IMR-90 (cell line): ENCODE results near the gene CALR. TPM values are rescaled to one million over a fixed set of nuclear protein-coding genes. Genes with fewer than 3 reads are reported as not detected.

Experiments used
- ATAC-seq: fragments of 200-7000 bp; cut with Tn5 transposase; 2 replicates; pipeline ENCODE4 v1.9.1; 2020; ENCODE audit warnings: low read depth, mild to moderate bottlenecking, moderate library complexity
- BruUV-seq: library from RNA; stranded (reverse); fragments of 400-500 nt; replicated peaks from 2 replicates; lab custom pipeline; 2021; lab: Mats Ljungman, UMichigan
- CTCF ChIA-PET: fragments of 300-600 bp; formaldehyde crosslinking; extraction: SDS; loops from one replicate; lab custom pipeline; 2021; ENCODE audit warnings: antibody characterized with exemption; lab: Yijun Ruan, JAX
- POLR2A ChIA-PET: fragments of 300-600 bp; sonication (Branson Sonifier 250); formaldehyde crosslinking; loops from one replicate; lab custom pipeline; 2022; ENCODE audit warnings: antibody characterized with exemption; ENCODE audit not compliant: unreplicated experiment; lab: Charles Lee
- DNase-seq: peaks from one replicate; pipeline ENCODE4 v3.0.0; 2013
- H2AFZ ChIP-seq: replicated peaks from 2 replicates; pipeline ENCODE3; 2013; ENCODE audit warnings: low read length, mild to moderate bottlenecking; ENCODE audit not compliant: poor library complexity
- H2AK5ac ChIP-seq: 2 replicates; pipeline ENCODE4 v1.6.1; 2013; ENCODE audit warnings: low read depth, low read length, inconsistent platforms
- H2AK9ac ChIP-seq: replicated peaks from 2 replicates; pipeline ENCODE3; 2013; ENCODE audit warnings: mild to moderate bottlenecking, low read depth, low read length, moderate library complexity; ENCODE audit not compliant: poor library complexity
- H2BK120ac ChIP-seq: 2 replicates; pipeline ENCODE4 v1.6.1; 2013; ENCODE audit warnings: low read depth, low read length, inconsistent platforms
- H2BK15ac ChIP-seq: 3 replicates; pipeline ENCODE4 v1.6.1; 2013; ENCODE audit warnings: low read depth, low read length, inconsistent platforms
- H2BK20ac ChIP-seq: 2 replicates; pipeline ENCODE4 v1.6.1; 2013; ENCODE audit warnings: low read depth, mild to moderate bottlenecking, inconsistent platforms, low read length, moderate library complexity
- H2BK5ac ChIP-seq: 2 replicates; pipeline ENCODE4 v1.6.1; 2013; ENCODE audit warnings: mild to moderate bottlenecking, low read depth, low read length, inconsistent platforms; ENCODE audit not compliant: poor library complexity, severe bottlenecking
- H3K14ac ChIP-seq: replicated peaks from 2 replicates; pipeline ENCODE4 v1.6.1; 2013; ENCODE audit warnings: low read depth, low read length, inconsistent platforms
- H3K18ac ChIP-seq: 2 replicates; pipeline ENCODE4 v1.6.1; 2013; ENCODE audit warnings: low read depth, low read length, control low read depth
- H3K23ac ChIP-seq: 2 replicates; pipeline ENCODE4 v1.6.1; 2013; ENCODE audit warnings: low read depth, low read length, inconsistent platforms
- H3K27ac ChIP-seq: 2 replicates; pipeline ENCODE4 v1.5.1; 2013; ENCODE audit warnings: mild to moderate bottlenecking, control low read depth, low read length; ENCODE audit not compliant: insufficient read depth
- H3K27me3 ChIP-seq: 2 replicates; pipeline ENCODE4 v1.6.1; 2013; ENCODE audit warnings: low read length; ENCODE audit not compliant: control insufficient read depth, insufficient read depth
- H3K36me3 ChIP-seq: 2 replicates; pipeline ENCODE4 v1.6.1; 2013; ENCODE audit warnings: low read length, mixed read lengths; ENCODE audit not compliant: control insufficient read depth, insufficient read depth
- H3K4ac ChIP-seq: 2 replicates; pipeline ENCODE4 v1.6.1; 2013; ENCODE audit warnings: low read depth, low read length, inconsistent platforms
- H3K4me1 ChIP-seq: 2 replicates; pipeline ENCODE4 v1.6.1; 2013; ENCODE audit warnings: low read length, mixed read lengths; ENCODE audit not compliant: control insufficient read depth, insufficient read depth
- H3K4me2 ChIP-seq: 2 replicates; pipeline ENCODE4 v1.6.1; 2013; ENCODE audit warnings: low read depth, mild to moderate bottlenecking, control low read depth, low read length, moderate library complexity
- H3K4me3 ChIP-seq: 2 replicates; pipeline ENCODE4 v1.5.1; 2013; ENCODE audit warnings: low read depth, mild to moderate bottlenecking, control low read depth, low read length, moderate library complexity; ENCODE audit not compliant: insufficient read depth
- H3K56ac ChIP-seq: 2 replicates; pipeline ENCODE4 v1.6.1; 2013; ENCODE audit warnings: low read length, inconsistent platforms; ENCODE audit not compliant: insufficient read depth; ENCODE audit errors: extremely low read depth
- H3K79me1 ChIP-seq, 2 experiments: 2 replicates each; pipeline ENCODE4 v1.6.1; 2013; ENCODE audit warnings: low read length in 2 of 2, inconsistent platforms in 1 of 2, low read depth in 1 of 2
- H3K9ac ChIP-seq: 2 replicates; pipeline ENCODE4 v1.6.1; 2013; ENCODE audit warnings: low read depth, low read length, control low read depth
- H3K9me1 ChIP-seq: 2 replicates; pipeline ENCODE4 v1.6.1; 2013; ENCODE audit warnings: low read length, inconsistent platforms; ENCODE audit not compliant: insufficient read depth
- H3K9me3 ChIP-seq: 2 replicates; pipeline ENCODE4 v1.6.1; 2013; ENCODE audit warnings: low read length; ENCODE audit not compliant: control insufficient read depth, insufficient read depth
- H4K20me1 ChIP-seq: 2 replicates; pipeline ENCODE4 v1.6.1; 2013; ENCODE audit warnings: low read length, inconsistent platforms; ENCODE audit not compliant: insufficient read depth
- H4K5ac ChIP-seq: 2 replicates; pipeline ENCODE4 v1.6.1; 2013; ENCODE audit warnings: mild to moderate bottlenecking, low read depth, low read length, control low read depth
- H4K8ac ChIP-seq, 2 experiments: 2 replicates each; pipeline ENCODE4 v1.6.1; 2013; ENCODE audit warnings: low read depth in 2 of 2, low read length in 2 of 2, control low read depth in 1 of 2, inconsistent platforms in 1 of 2
- H4K91ac ChIP-seq: 2 replicates; pipeline ENCODE4 v1.6.1; 2013; ENCODE audit warnings: low read depth, low read length, inconsistent platforms; ENCODE audit not compliant: insufficient read depth
- BHLHE40 ChIP-seq: fragments of 150-350 bp; IDR thresholded peaks from 2 replicates; pipeline ENCODE4 v1.6.1; 2016; ENCODE audit warnings: mild to moderate bottlenecking, low read depth, low read length
- CEBPB ChIP-seq: IDR thresholded peaks from 2 replicates; pipeline ENCODE4 v1.6.1; 2012; ENCODE audit warnings: low read depth, low read length, improper control_type of control experiment
- CHD1 ChIP-seq: IDR thresholded peaks from 2 replicates; pipeline ENCODE4 v1.6.1; 2012; ENCODE audit warnings: low read depth, low read length, improper control_type of control experiment
- ELK1 ChIP-seq: fragments of 150-350 bp; IDR thresholded peaks from 2 replicates; pipeline ENCODE4 v1.6.1; 2016; ENCODE audit warnings: low read depth, mild to moderate bottlenecking, low read length, moderate library complexity, borderline replicate concordance
- FOS ChIP-seq: fragments of 150-350 bp; IDR thresholded peaks from 2 replicates; pipeline ENCODE4 v1.6.1; 2016; ENCODE audit warnings: low read depth, low read length
- MAFK ChIP-seq: IDR thresholded peaks from 2 replicates; pipeline ENCODE4 v1.6.1; 2012; ENCODE audit warnings: low read depth, low read length, improper control_type of control experiment
- MAZ ChIP-seq: IDR thresholded peaks from 2 replicates; pipeline ENCODE4 v1.6.1; 2012; ENCODE audit warnings: low read depth, mild to moderate bottlenecking, low read length, improper control_type of control experiment, moderate library complexity, borderline replicate concordance
- MXI1 ChIP-seq: IDR thresholded peaks from 2 replicates; pipeline ENCODE4 v1.6.1; 2012; ENCODE audit warnings: low read depth, mild to moderate bottlenecking, low read length, moderate library complexity, borderline replicate concordance
- POLR2A ChIP-seq: IDR thresholded peaks from 2 replicates; pipeline ENCODE4 v1.6.1; 2012; ENCODE audit warnings: mild to moderate bottlenecking, low read depth, low read length
- RFX5 ChIP-seq: IDR thresholded peaks from 2 replicates; pipeline ENCODE4 v1.8.0; 2012; ENCODE audit warnings: low read depth, mild to moderate bottlenecking, low read length, moderate library complexity
- SMC3 ChIP-seq: fragments of 150-350 bp; IDR thresholded peaks from 2 replicates; pipeline ENCODE4 v1.6.1; 2016; ENCODE audit warnings: low read depth, mild to moderate bottlenecking, antibody characterized with exemption, low read length, moderate library complexity
- USF2 ChIP-seq: fragments of 150-350 bp; IDR thresholded peaks from 2 replicates; pipeline ENCODE4 v1.6.1; 2017; ENCODE audit warnings: mild to moderate bottlenecking, antibody characterized with exemption, low read length, low read depth
- WGBS, 2 experiments: methylation state at CpG; one replicate each; pipeline versions ENCODE4 v1.1.5 to v1.1.7; 2013; ENCODE audit warnings: missing lambda C conversion rate in 2 of 2; ENCODE audit not compliant: insufficient read length in 1 of 2; ENCODE audit errors: extremely low coverage in 2 of 2; 5-methylcytosine and 5-hydroxymethylcytosine counted together
- dilution Hi-C: fragments of 300-500 bp; cut with HindIII; formaldehyde crosslinking; loops from one replicate; pipeline ENCODE4 v1.14.3; 2018; ENCODE audit warnings: low sequenced_read_pairs; ENCODE audit not compliant: unreplicated experiment
- in situ Hi-C: fragments of 300-500 bp; cut with MboI; formaldehyde crosslinking; loops from 3 replicates; pipeline ENCODE4 v1.14.3; 2019; ENCODE audit warnings: low sequenced_read_pairs, inconsistent platforms, mixed read lengths
- intact Hi-C: fragments of 100-400 bp; cut with micrococcal nuclease; formaldehyde crosslinking; loops from 2 replicates; pipeline ENCODE4 v1.10.0; 2022
- polyA plus RNA-seq, 3 experiments: library from polyadenylated mRNA; depleted of rRNA; stranded (reverse); fragments of >200 nt; gene quantifications; 2 replicates each; pipeline ENCODE4 v1.2.3, GENCODE V29; 2012; ENCODE audit warnings: low replicate concordance in 1 of 3
- total RNA-seq: library from RNA; depleted of rRNA; stranded (reverse); fragments of >200 nt; gene quantifications from 2 replicates; pipeline ENCODE4 v1.2.3, GENCODE V29; 2012

The CALR gene
- total and polyA plus RNA-seq, 2 of the 4 experiments (the other 2 are of a cell fraction): 1,932 to 3,358 TPM

GRCh38 chr19:12945479-12946091 lies 7.2 kb downstream of the CALR start, which contains the start of gene RAD23A:
Gene RAD23A, plus strand, starts transcription at chr19:12945862. Its CDS starts 87 bp downstream, at chr19:12945949.
- Histone ChIP-seq H4K20me1 (peaks cover 55% of the 10 kb centered on the region), H2AFZ (peak within 1 kb of the TSS; percentile 89), H3K9me1 (peaks cover 13% of the 10 kb centered on the region; the same call in 1 of the 2 replicates), H2BK5ac (peak within 1 kb of the TSS; percentile 91), H3K4me3 (peak within 1 kb of the TSS; percentile 60), H3K18ac (no peak within 1 kb of the TSS; the same call in 1 of the 2 replicates), H2BK120ac (0 out of 2 replicates have a peak within 1 kb of the TSS, but pooled peaks have one; percentile 1), H3K14ac (peak within 1 kb of the TSS; percentile 99), H2AK9ac (peak within 1 kb of the TSS; percentile 97), H3K36me3 (peaks cover 61% of the 10 kb centered on the region), H3K79me1 (peaks cover 27 to 70% of the 10 kb centered on the region in 2 experiments), H2AK5ac (peak within 1 kb of the TSS; percentile 87), H3K27me3 (no peaks in the 10 kb centered on the region), H3K4me1 (peaks cover 6% of the 10 kb centered on the region), H4K8ac (peak within 1 kb of the TSS; percentile 83 to 91), H3K4ac (peak within 1 kb of the TSS; percentile 96), H3K23ac (peak within 1 kb of the TSS; percentile 94), H2BK15ac (no peak within 1 kb of the TSS), H2BK20ac (no peak within 1 kb of the TSS), H4K5ac (peak within 1 kb of the TSS; percentile 15), H3K56ac (peak within 1 kb of the TSS; percentile 97), H3K4me2 (peak within 1 kb of the TSS; percentile 98), H3K27ac (peak within 1 kb of the TSS; percentile 84), H3K9me3 (no peaks in the 10 kb centered on the region), H4K91ac (peak within 1 kb of the TSS; percentile 87), H3K9ac (peak within 1 kb of the TSS; percentile 89)
- in situ Hi-C loops (no loop called here), intact Hi-C loops (no loop called here), dilution Hi-C loops (no loop called here)
- no TSS peak for BruUV-seq
- ChIA-PET CTCF (no interaction called here), POLR2A (interaction anchor here (0.9 kb wide), 1 partner anchor 10 kb away, joined by 4 read pairs; no protein-coding TSS in a partner anchor)
- TF ChIP-seq SMC3 (no peak), RFX5 (no peak), CHD1 (0 out of 2 replicates have a peak, but pooled peaks have one; percentile 44), MAFK (no peak), POLR2A (peak; percentile 95), FOS (peak; percentile 52; the same call in 1 of the 2 replicates), USF2 (peak; percentile 99), MAZ (peak; percentile 54; the same call in 1 of the 2 replicates), CEBPB (no peak), BHLHE40 (peak; percentile 99), MXI1 (peak; percentile 93; the same call in 1 of the 2 replicates), ELK1 (0 out of 2 replicates have a peak, but pooled peaks have one; percentile 39)
- DNase-seq: peak; percentile 98
- WGBS, 2 experiments: 0% methylated on average over 37 of the region's 62 CpGs; no CpG with 5 or more reads in 1 of the 2 experiments
- peak; percentile 82 for ATAC-seq
